ENCODE measurements around the gene PFKFB4. TPM values are rescaled to one million over a fixed set of nuclear protein-coding genes. Genes with fewer than 3 reads are reported as not detected.

Gene PFKFB4
- total and polyA plus RNA-seq, 2 of the 8 experiments (the other 6 are each of a cell fraction or from before 2014, with no cell fraction given), result 10.7 to 20.1 TPM

- CTCF ChIA-PET (ENCODE audit: partially characterized antibody), result interaction anchor here (1.0 to 11.2 kb wide), 4 partner anchors 14 to 46 kb away, joined by 3 to 251 read pairs (median 8); a partner anchor contains a TSS
- Histone ChIP-seq H2AK5ac (ENCODE audit: low read depth, low read length) (no peak overlapping the region), H3K4me2 (ENCODE audit: insufficient read depth in 1 of 2, low read depth in 2 of 2, low read length in 2 of 2) (no peak overlapping the region), H2BK120ac (replicated peaks; ENCODE audit: low read depth, low read length) (no peak overlapping the region), H4K20me1 (replicated peaks in 1 of 2; ENCODE audit: control insufficient read depth in 1 of 2, insufficient read depth in 2 of 2, low read length in 2 of 2) (peaks cover 0 to 2% of the 10 kb centered on the region in 2 experiments), H3K4me3 (ENCODE audit: extremely low read depth in 1 of 4, insufficient read depth in 2 of 4, low read depth in 3 of 4, low read length in 4 of 4) (no peak overlapping the region), H3K56ac (replicated peaks; ENCODE audit: insufficient read length, low read depth, low read length) (no peak overlapping the region), H3K4me1 (replicated peaks in 1 of 4; ENCODE audit: control insufficient read depth in 3 of 4, insufficient read depth in 4 of 4, low read length in 3 of 4) (peaks cover 0 to 14% (median 10%) of the 10 kb centered on the region in 4 experiments; a peak in 6 of 7 replicates), H3K23ac (ENCODE audit: insufficient read length) (no peak overlapping the region), H3K27me3 (replicated peaks in 1 of 4; ENCODE audit: control insufficient read depth in 3 of 4, extremely low read depth in 1 of 4, insufficient read depth in 3 of 4, low read length in 3 of 4) (peaks cover 0 to 3% (median 0%) of the 10 kb centered on the region in 4 experiments; a peak in 2 of 7 replicates), H3K27ac (ENCODE audit: low read depth, low read length) (no peak overlapping the region), H4K8ac (ENCODE audit: extremely low read depth, insufficient read depth, low read length) (no peak overlapping the region), H4K5ac (ENCODE audit: insufficient read length, low read depth, low read length) (no peak overlapping the region), H2BK15ac (ENCODE audit: low read length) (no peak overlapping the region), H3K9me3 (ENCODE audit: insufficient read depth in 2 of 2, low read depth in 1 of 2, low read length in 1 of 2) (no peaks in the 10 kb centered on the region), H3K79me2 (ENCODE audit: control insufficient read depth in 1 of 2, insufficient read depth in 2 of 2, low read length in 2 of 2) (peaks cover 0 to 3% of the 10 kb centered on the region in 2 experiments; a peak in 1 of 4 replicates), H3K14ac (ENCODE audit: insufficient read length) (no peak overlapping the region), H3K18ac (ENCODE audit: extremely low read depth, low read length) (no peak overlapping the region), H3K23me2 (ENCODE audit: low read depth, low read length) (peaks cover 11% of the 10 kb centered on the region; the same call in 1 of the 2 replicates), H3K4ac (replicated peaks; ENCODE audit: insufficient read length, low read depth, low read length) (no peak overlapping the region), H2AFZ (ENCODE audit: low read length) (no peak overlapping the region), H3K36me3 (ENCODE audit: control insufficient read depth in 2 of 4, insufficient read depth in 4 of 4, low read length in 3 of 4) (peaks cover 0 to 13% (median 5%) of the 10 kb centered on the region in 4 experiments; a peak in 4 of 8 replicates), H3K79me1 (ENCODE audit: low read depth, low read length) (peaks cover 9% of the 10 kb centered on the region), H2BK12ac (ENCODE audit: low read depth, low read length) (no peak overlapping the region), H2BK5ac (ENCODE audit: low read depth, low read length) (no peak overlapping the region), H4K91ac (replicated peaks; ENCODE audit: insufficient read length, low read length) (no peak overlapping the region), H2BK20ac (ENCODE audit: low read length) (no peak overlapping the region), H3K9ac (replicated peaks in 1 of 4; ENCODE audit: extremely low read depth in 1 of 4, low read depth in 3 of 4, low read length in 3 of 4) (no peak overlapping the region)
- FAIRE-seq (no peak), DNase-seq (ENCODE audit: low read depth in 1 of 2, low spot score in 2 of 2) (no peak)
- 96% methylated on average over 5 of the region's 5 CpGs; no CpG with 5 or more reads in 1 of the 2 experiments for WGBS, 2 experiments (ENCODE audit: extremely low coverage in 1 of 2, insufficient coverage in 1 of 2, insufficient read length in 1 of 2, insufficient replicate concordance in 2 of 2, low coverage in 1 of 2, low lambda C conversion rate in 2 of 2, missing lambda C conversion rate in 1 of 2)
- TF ChIP-seq ATF2 (IDR thresholded peaks at IDR 0.05; ENCODE audit: low read length) (no peak), CHD1 (IDR thresholded peaks at IDR 0.05; ENCODE audit: low read depth, low read length) (no peak), JUND (IDR thresholded peaks at IDR 0.05; ENCODE audit: low read length) (no peak), EP300 (IDR thresholded peaks at IDR 0.05; ENCODE audit: borderline replicate concordance in 1 of 2, low read depth in 2 of 2, low read length in 2 of 2) (no peak), TAF7 (optimal IDR thresholded peaks at IDR 0.05; ENCODE audit: borderline replicate concordance, low read depth, low read length) (no peak), SRF (IDR thresholded peaks at IDR 0.05; ENCODE audit: low read depth, low read length) (no peak), FOSL1 (IDR thresholded peaks at IDR 0.05; ENCODE audit: insufficient read depth, low read depth, low read length) (no peak), SP4 (IDR thresholded peaks at IDR 0.05; ENCODE audit: low read length) (no peak), BACH1 (IDR thresholded peaks at IDR 0.05; ENCODE audit: low read length) (no peak), KDM5A (IDR thresholded peaks at IDR 0.05; ENCODE audit: low read length) (no peak), JUN (IDR thresholded peaks at IDR 0.05; ENCODE audit: low read depth, low read length) (no peak), BCL11A (IDR thresholded peaks at IDR 0.05; ENCODE audit: low read depth in 2 of 2, low read length in 2 of 2) (no peak), TEAD4 (IDR thresholded peaks at IDR 0.05; ENCODE audit: low read depth, low read length) (no peak)
- POLR2A ChIA-PET (ENCODE audit: partially characterized antibody), result interaction anchor here (2.7 kb wide), 1 partner anchor 28 kb away, joined by 20 read pairs; no protein-coding TSS in a partner anchor
These were observed 54.5 kb downstream of the PFKFB4 start for GRCh38 chr3:48502121-48502520.

All from H1 (cell line).